ENCODE data around the gene ZNF580. TPM values are rescaled to one million over a fixed set of nuclear protein-coding genes. Genes with fewer than 3 reads are reported as not detected.

The ZNF580 gene
- total RNA-seq, 1 donor from 2014 or later: 163 TPM

DNA sequence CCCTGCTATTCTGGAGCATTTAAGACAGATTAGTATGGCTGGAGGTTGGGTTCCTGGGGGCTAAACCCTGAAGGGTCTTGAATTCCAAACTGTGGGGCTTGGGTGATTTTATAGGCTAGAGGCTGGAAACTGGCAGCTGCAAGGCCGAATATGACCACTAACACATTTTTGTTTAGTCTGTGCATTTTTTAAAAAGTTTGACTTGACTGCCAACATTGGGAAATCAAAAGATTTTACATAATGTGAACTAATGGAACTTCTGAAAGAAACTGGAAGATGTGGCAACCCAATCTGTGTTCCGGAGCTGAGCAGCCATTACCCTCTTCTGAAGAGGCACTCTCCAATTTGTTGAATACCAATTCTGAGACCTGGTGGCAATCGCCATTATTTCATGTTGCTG is 21.5 kb upstream of the ZNF580 start:
- no peaks in the 10 kb centered on the region for H3K4me1 ChIP-seq
- TF ChIP-seq, protein P1, sequence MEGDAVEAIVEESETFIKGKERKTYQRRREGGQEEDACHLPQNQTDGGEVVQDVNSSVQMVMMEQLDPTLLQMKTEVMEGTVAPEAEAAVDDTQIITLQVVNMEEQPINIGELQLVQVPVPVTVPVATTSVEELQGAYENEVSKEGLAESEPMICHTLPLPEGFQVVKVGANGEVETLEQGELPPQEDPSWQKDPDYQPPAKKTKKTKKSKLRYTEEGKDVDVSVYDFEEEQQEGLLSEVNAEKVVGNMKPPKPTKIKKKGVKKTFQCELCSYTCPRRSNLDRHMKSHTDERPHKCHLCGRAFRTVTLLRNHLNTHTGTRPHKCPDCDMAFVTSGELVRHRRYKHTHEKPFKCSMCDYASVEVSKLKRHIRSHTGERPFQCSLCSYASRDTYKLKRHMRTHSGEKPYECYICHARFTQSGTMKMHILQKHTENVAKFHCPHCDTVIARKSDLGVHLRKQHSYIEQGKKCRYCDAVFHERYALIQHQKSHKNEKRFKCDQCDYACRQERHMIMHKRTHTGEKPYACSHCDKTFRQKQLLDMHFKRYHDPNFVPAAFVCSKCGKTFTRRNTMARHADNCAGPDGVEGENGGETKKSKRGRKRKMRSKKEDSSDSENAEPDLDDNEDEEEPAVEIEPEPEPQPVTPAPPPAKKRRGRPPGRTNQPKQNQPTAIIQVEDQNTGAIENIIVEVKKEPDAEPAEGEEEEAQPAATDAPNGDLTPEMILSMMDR (IDR thresholded peaks at IDR 0.05): no peak
- no peak overlapping the region for H3K27ac ChIP-seq
- intact Hi-C loops (cut with DNase I): no loop called here
- H3K36me3 ChIP-seq: peaks cover 31 to 44% of the 10 kb centered on the region in 2 donors
- no peak for DNase-seq (ENCODE audit: low spot score in 2 of 2)
- no peak overlapping the region for H3K4me3 ChIP-seq
- H3K9me3 ChIP-seq: no peaks in the 10 kb centered on the region
- H3K27me3 ChIP-seq: no peaks in the 10 kb centered on the region

DNA sequence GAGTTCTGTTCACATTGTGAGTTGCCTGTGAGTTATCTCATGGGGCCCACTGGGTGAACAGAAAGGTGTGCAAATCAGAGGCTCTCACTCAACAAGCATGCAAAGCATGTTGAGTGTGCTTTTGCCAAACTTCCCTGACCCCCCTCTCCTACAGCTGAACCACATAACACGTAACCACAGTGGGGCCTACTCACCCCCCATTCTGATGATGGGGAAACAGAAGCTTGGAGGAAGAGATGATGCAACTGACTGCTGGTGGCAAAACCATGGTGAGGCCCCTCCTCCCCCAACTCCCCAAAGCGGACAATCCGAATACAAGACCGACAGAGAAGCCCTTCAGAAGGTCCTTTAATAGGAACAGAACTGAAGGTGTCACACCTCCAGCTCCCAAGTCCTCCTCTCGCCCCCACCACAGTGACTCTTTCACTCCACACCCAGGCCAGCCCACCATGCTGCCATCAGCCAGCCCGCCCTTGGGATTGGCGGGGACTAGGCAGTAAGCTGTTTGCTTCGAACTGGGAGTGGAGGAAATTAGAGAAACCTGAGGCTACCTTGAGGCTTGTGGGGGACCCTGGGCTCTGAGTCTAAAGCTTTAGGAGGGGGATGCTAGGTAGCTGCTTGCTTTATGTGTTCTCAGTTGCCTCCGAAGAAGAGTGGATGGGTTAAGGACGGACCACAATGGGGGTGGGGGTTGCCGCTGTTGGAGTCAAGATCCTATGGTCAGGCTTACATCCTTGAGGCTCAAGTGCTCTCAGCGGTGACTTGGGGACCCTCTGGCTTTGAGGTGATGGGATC is 20.2 kb upstream of the ZNF580 start:
- intact Hi-C loops (cut with DNase I): loop anchor here (5.0 kb wide), 1 partner anchor 158 kb away; the partner anchor contains the start of genes C19orf85 and ISOC2
- H3K27ac ChIP-seq: no peak overlapping the region
- TF ChIP-seq, protein P1 (IDR thresholded peaks at IDR 0.05): no peak
- H3K4me1 ChIP-seq: peaks cover 0 to 5% of the 10 kb centered on the region in 2 donors
- H3K36me3 ChIP-seq: peaks cover 22 to 35% of the 10 kb centered on the region in 2 donors
- no peak for DNase-seq (ENCODE audit: low spot score in 2 of 2)
- H3K4me3 ChIP-seq: no peak overlapping the region
- no peaks in the 10 kb centered on the region for H3K27me3 ChIP-seq
- no peaks in the 10 kb centered on the region for H3K9me3 ChIP-seq

DNA sequence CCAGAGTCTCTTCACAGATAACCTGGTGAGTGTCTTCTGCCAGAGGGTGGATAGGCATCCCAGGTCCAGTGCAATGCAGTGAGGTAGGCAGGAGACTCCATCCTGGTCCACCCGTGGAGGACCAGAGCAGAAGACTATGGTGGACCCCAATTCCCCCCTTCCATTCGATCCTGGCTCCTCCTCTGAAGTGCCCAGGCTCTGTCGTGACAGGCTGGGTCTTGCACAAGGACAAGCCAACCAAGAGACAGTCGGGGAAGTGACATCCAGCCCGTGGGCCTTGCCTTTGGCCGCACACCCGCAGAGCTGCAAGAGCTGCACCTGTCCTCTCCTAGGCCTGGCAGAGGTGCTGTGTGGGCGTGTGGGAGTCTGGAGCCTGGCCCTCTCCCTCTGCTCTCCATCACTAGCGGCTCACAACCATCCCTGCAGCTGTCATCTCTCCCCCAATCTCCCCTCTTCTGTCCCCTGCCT is 19.6 kb upstream of the ZNF580 start:
- H3K27ac ChIP-seq: no peak overlapping the region
- peaks cover 0 to 5% of the 10 kb centered on the region in 2 donors for H3K4me1 ChIP-seq
- TF ChIP-seq, protein P1 (IDR thresholded peaks at IDR 0.05): no peak
- intact Hi-C loops (cut with DNase I): loop anchor here (5.0 kb wide), 1 partner anchor 159 kb away; the partner anchor contains the start of genes C19orf85 and ISOC2
- no peaks in the 10 kb centered on the region for H3K27me3 ChIP-seq
- DNase-seq (ENCODE audit: low spot score in 2 of 2): no peak
- peaks cover 16 to 31% of the 10 kb centered on the region in 2 donors for H3K36me3 ChIP-seq
- H3K4me3 ChIP-seq: no peak overlapping the region
- H3K9me3 ChIP-seq: no peaks in the 10 kb centered on the region

DNA sequence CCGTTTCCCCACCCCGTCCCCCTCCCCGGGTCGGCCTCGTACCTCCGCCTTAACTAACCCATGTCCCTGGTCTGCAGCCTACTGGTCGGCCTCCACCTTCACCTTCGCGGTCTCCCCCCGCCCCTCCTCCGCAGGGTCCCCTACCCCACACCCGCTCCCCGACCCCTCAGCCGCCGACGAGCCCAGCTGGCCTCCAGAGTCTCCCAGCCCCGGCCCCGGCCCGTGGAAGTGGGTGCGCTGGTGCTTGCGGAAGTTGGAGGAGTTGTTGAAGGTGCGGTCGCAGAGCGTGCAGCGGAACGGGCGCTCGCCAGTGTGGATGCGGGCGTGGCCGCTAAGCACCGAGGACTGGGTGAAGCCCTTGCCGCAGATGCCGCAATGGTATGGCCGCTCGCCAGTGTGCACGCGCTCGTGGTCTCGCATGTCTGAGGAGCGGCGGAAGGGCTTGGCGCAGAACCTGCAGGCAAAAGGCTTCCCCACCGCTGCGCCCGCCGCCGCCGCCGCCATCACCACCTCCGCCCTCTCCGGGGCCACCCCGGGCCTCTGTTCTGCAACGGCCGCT is 19.1 kb upstream of the ZNF580 start:
- intact Hi-C loops (cut with DNase I): loop anchor here (5.0 kb wide), 1 partner anchor 159 kb away; the partner anchor contains the start of genes C19orf85 and ISOC2
- H3K36me3 ChIP-seq: peaks cover 12 to 26% of the 10 kb centered on the region in 2 donors
- DNase-seq (ENCODE audit: low spot score in 2 of 2): no peak

DNA sequence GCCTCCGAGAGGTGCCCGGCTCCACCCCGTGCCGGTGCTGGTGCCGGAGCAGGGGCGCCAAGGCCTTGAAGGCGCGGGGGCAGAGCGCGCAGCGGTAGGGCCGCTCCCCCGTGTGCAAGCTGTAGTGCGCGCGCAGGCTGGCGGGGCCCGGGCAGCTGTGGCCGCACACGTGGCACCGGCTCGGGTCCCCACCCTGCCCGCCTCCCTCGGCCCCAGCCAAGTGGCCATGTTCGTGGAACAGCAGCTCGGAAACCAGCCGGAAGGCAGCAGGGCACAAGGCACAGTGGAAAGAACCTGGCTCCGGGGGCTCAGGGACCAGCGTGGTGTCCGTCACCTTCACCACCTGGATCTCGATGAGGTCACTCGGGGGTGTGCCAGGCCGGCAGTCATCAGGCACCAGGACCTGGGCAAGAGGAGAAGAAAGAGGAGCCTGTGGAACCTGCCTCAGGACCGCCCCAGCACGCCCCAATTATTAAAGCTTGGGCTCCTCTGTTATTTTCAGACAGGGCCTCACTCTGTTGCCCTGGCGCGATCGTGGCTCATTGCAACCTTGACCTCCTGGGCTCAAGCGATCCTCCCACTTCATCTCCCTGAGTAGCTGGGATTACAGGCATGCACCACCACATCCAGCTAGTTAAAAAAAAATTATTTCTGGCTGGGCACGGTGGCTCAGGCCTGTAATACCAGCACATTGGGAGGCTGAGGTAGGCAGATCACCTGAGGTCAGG is 18.4 kb upstream of the ZNF580 start:
- TF ChIP-seq, protein P1 (IDR thresholded peaks at IDR 0.05): no peak
- Histone ChIP-seq H3K4me1 (peaks cover 0 to 5% of the 10 kb centered on the region in 2 donors), H3K27ac (no peak overlapping the region), H3K4me3 (no peak overlapping the region), H3K9me3 (no peaks in the 10 kb centered on the region), H3K36me3 (peaks cover 6 to 19% of the 10 kb centered on the region in 2 donors), H3K27me3 (no peaks in the 10 kb centered on the region)
- DNase-seq (ENCODE audit: low spot score in 2 of 2): no peak
- intact Hi-C loops (cut with DNase I): loop anchor here (5.0 kb wide), 1 partner anchor 160 kb away; the partner anchor contains the start of genes C19orf85 and ISOC2

More for the DNA sequence above, 19.1 kb upstream of the ZNF580 start:
- Histone ChIP-seq H3K4me3 (no peak overlapping the region), H3K27ac (no peak overlapping the region), H3K27me3 (no peaks in the 10 kb centered on the region), H3K4me1 (peaks cover 0 to 5% of the 10 kb centered on the region in 2 donors), H3K9me3 (no peaks in the 10 kb centered on the region)
- TF ChIP-seq, protein P1 (IDR thresholded peaks at IDR 0.05): no peak

Data from ascending aorta (tissue), 2 donors.